GM12873 (cell line): Measurements from ENCODE around the gene ENO2.

Experiments
- CTCF ChIP-seq: IDR thresholded peaks from 2 replicates; pipeline ENCODE4 v1.5.1; 2012; ENCODE audit warnings: low read depth, mild to moderate bottlenecking, moderate library complexity, low read length, control low read depth; ENCODE audit not compliant: insufficient read depth; ENCODE audit errors: missing control alignments

ENO2 gene

GRCh38 chr12:6887460-6887859, 26.9 kb upstream of the ENO2 start:
- TF ChIP-seq CTCF, result no peak

- no peak for TF ChIP-seq CTCF
These were observed 26.0 kb upstream of the ENO2 start for GRCh38 chr12:6888360-6888759.

- peak; percentile 75 for TF ChIP-seq CTCF
These were observed 23.4 kb upstream of the ENO2 start for GRCh38 chr12:6890789-6891645.

- no peak for TF ChIP-seq CTCF
These were observed 22.8 kb upstream of the ENO2 start for GRCh38 chr12:6891646-6892001.

GRCh38 chr12:6894321-6894720, 20.1 kb upstream of the ENO2 start:
- no peak for TF ChIP-seq CTCF

GRCh38 chr12:6896846-6897435, 17.4 kb upstream of the ENO2 start:
- TF ChIP-seq CTCF, result no peak

GRCh38 chr12:6899427-6899826, 15.0 kb upstream of the ENO2 start:
- no peak for TF ChIP-seq CTCF
